OCI-LY3 (cell line): Measurements from ENCODE around the gene SPINK2.

ENCODE experiments used
- EZH2phosphoT487 ChIP-seq: fragments of 200-600 bp; shearing (Covaris generic); IDR thresholded peaks from 2 replicates; pipeline ENCODE4 v1.6.1; 2018; ENCODE audit warnings: antibody characterized with exemption, mixed run types, low read depth
- TF ChIP-seq, protein P1 (sequence below): fragments of 200-600, 300-600 bp; sonication (generic); IDR thresholded peaks from 2 replicates; pipeline ENCODE4 v1.5.1; 2014; ENCODE audit warnings: antibody characterized with exemption, low read length, low read depth

DNA sequence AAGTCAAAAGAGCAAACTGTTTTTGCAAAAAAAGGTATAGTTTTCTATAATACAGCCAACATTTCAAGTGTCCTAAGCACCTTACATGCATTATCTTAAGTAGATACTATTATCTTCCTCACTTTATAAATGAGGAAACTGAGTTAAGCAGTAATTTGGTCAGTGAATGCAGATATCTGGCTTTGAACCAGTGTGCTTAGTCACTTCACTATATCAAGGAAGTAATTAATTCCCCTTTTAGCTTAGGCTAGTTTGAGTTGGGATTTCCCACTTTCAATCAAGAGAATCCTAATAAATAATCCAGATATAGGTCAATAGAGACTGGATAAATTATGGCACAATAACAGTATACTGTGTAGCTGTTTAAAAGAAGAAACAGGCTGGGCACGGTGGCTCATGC, 14.8 kb downstream of the SPINK2 start:
- TF ChIP-seq, protein P1, sequence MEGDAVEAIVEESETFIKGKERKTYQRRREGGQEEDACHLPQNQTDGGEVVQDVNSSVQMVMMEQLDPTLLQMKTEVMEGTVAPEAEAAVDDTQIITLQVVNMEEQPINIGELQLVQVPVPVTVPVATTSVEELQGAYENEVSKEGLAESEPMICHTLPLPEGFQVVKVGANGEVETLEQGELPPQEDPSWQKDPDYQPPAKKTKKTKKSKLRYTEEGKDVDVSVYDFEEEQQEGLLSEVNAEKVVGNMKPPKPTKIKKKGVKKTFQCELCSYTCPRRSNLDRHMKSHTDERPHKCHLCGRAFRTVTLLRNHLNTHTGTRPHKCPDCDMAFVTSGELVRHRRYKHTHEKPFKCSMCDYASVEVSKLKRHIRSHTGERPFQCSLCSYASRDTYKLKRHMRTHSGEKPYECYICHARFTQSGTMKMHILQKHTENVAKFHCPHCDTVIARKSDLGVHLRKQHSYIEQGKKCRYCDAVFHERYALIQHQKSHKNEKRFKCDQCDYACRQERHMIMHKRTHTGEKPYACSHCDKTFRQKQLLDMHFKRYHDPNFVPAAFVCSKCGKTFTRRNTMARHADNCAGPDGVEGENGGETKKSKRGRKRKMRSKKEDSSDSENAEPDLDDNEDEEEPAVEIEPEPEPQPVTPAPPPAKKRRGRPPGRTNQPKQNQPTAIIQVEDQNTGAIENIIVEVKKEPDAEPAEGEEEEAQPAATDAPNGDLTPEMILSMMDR: no peak
- TF ChIP-seq EZH2phosphoT487: no peak
